K562 (cell line): ENCODE measurements around the gene FAR2. TPM values are rescaled to one million over a fixed set of nuclear protein-coding genes. Genes with fewer than 3 reads are reported as not detected.

Experiments
- ATAC-seq: fragments of 200-7000 bp; cut with Tn5 transposase; 3 replicates; pipeline ENCODE4 v1.9.1; 2020; ENCODE audit warnings: moderate library complexity
- BruUV-seq: library from RNA; stranded (reverse); fragments of 400-500 nt; replicated peaks from 2 replicates; lab custom pipeline; 2021; lab: Mats Ljungman, UMichigan
- CTCF ChIA-PET: fragments of 300-600 bp; formaldehyde crosslinking; extraction: SDS; loops from one replicate; lab custom pipeline; 2021; ENCODE audit warnings: low intra/inter-chr PET ratio; lab: Yijun Ruan, JAX
- POLR2A ChIA-PET: fragments of 300-600, 350-650 bp; sonication (Branson Sonifier 250); formaldehyde crosslinking; extraction: SDS; loops from one replicate; lab custom pipeline; 2021; ENCODE audit warnings: antibody characterized with exemption, inconsistent platforms; lab: Yijun Ruan, JAX
- DNase-seq, 4 experiments: peaks; one replicate each; pipeline versions ENCODE4 v3.0.0 to v3.0.0-alpha.2; 2011 to 2018; ENCODE audit warnings: low spot score in 3 of 4, mixed read lengths in 3 of 4; ENCODE audit errors: extremely low read depth in 1 of 4
- FAIRE-seq: peaks from 2 replicates; lab custom pipeline; 2011; peaks lifted over from hg19 to GRCh38; lab: Jason Lieb, UNC
- H2AFZ ChIP-seq: 2 replicates; pipeline ENCODE4 v1.6.0; 2011; ENCODE audit warnings: low read depth, low read length, control low read depth, inconsistent platforms
- H3K27ac ChIP-seq: fragments of 200-600 bp; 3 replicates; pipeline ENCODE4 v1.8.0; 2011; ENCODE audit warnings: low read depth, mild to moderate bottlenecking, control low read depth, inconsistent platforms, low read length, moderate library complexity, mixed read lengths; ENCODE audit errors: extremely low read depth
- H3K27me3 ChIP-seq, 2 experiments: fragments of 300-600 bp in 1 of 2; 2 replicates in 1 of 2; 3 replicates in 1 of 2; pipeline versions ENCODE4 v1.6.0 to v1.8.0; 2011; ENCODE audit warnings: inconsistent platforms in 2 of 2, low read length in 2 of 2, mild to moderate bottlenecking in 1 of 2, mixed read lengths in 1 of 2, moderate library complexity in 1 of 2; ENCODE audit not compliant: control insufficient read depth in 2 of 2, insufficient read depth in 2 of 2
- H3K36me3 ChIP-seq: fragments of 300-600 bp; 3 replicates; pipeline ENCODE4 v1.8.0; 2011; ENCODE audit warnings: mild to moderate bottlenecking, low read length, inconsistent platforms; ENCODE audit not compliant: control insufficient read depth, insufficient read depth
- H3K4me1 ChIP-seq, 2 experiments: fragments of 200-600 bp in 1 of 2; replicated peaks in 1 of 2; 2 replicates in 1 of 2; 3 replicates in 1 of 2; pipeline versions ENCODE4 v1.5.1 to v1.8.0; 2011; ENCODE audit warnings: inconsistent platforms in 2 of 2, low read length in 2 of 2, mild to moderate bottlenecking in 1 of 2, mixed read lengths in 1 of 2, moderate library complexity in 1 of 2; ENCODE audit not compliant: control insufficient read depth in 2 of 2, insufficient read depth in 2 of 2
- H3K4me2 ChIP-seq: 2 replicates; pipeline ENCODE4 v1.6.1; 2011; ENCODE audit warnings: low read length, control low read depth, inconsistent platforms, mixed read lengths; ENCODE audit not compliant: insufficient read depth
- H3K4me3 ChIP-seq: fragments of 200-600 bp; sonication (generic), shearing (Covaris generic); 2 replicates; pipeline ENCODE4 v1.5.1; 2016; ENCODE audit warnings: control low read depth, inconsistent platforms
- H3K79me2 ChIP-seq: fragments of 200-600 bp; 3 replicates; pipeline ENCODE4 v1.8.0; 2011; ENCODE audit warnings: low read length, inconsistent platforms; ENCODE audit not compliant: control insufficient read depth, insufficient read depth
- H3K9ac ChIP-seq, 2 experiments: 2 replicates each; pipeline versions ENCODE4 v1.6.0 to v1.6.1; 2011; ENCODE audit warnings: low read depth in 2 of 2, low read length in 2 of 2, control low read depth in 1 of 2, inconsistent platforms in 1 of 2, mild to moderate bottlenecking in 1 of 2, mixed read lengths in 1 of 2; ENCODE audit not compliant: insufficient read depth in 1 of 2
- H3K9me1 ChIP-seq: one replicate; pipeline ENCODE4 v1.6.0; 2011; ENCODE audit warnings: inconsistent platforms, mild to moderate bottlenecking, low read length, moderate library complexity; ENCODE audit not compliant: control insufficient read depth, insufficient read depth
- H3K9me3 ChIP-seq: replicated peaks from 2 replicates; pipeline ENCODE4 v1.5.1; 2011; ENCODE audit warnings: low read depth, low read length, inconsistent platforms; ENCODE audit not compliant: control insufficient read depth, insufficient read depth
- H4K20me1 ChIP-seq: replicated peaks from 2 replicates; pipeline ENCODE4 v1.6.1; 2011; ENCODE audit warnings: low read length, inconsistent platforms, mixed read lengths; ENCODE audit not compliant: control insufficient read depth, insufficient read depth
- ARNT ChIP-seq, 2 experiments: fragments of 450-650 bp; IDR thresholded peaks; 2 replicates each; pipeline ENCODE4 v1.6.1; 2016; ENCODE audit warnings: mild to moderate bottlenecking in 1 of 2
- ASH1L ChIP-seq: fragments of 450-650 bp; IDR thresholded peaks from 2 replicates; pipeline ENCODE4 v1.6.1; 2018; ENCODE audit warnings: borderline replicate concordance, mild to moderate bottlenecking, low read depth; ENCODE audit not compliant: partially characterized antibody
- ATF2 ChIP-seq: sonication (generic); formaldehyde crosslinking; IDR thresholded peaks from 2 replicates; pipeline ENCODE4 v1.8.1; 2022; ENCODE audit warnings: missing genetic modification reagents
- FUS ChIP-seq: fragments of 200-400 bp; formaldehyde crosslinking; optimal IDR thresholded peaks from 2 replicates; pipeline ENCODE3; 2017; ENCODE audit warnings: low read depth, low read length
- HNRNPLL ChIP-seq: fragments of 200-400 bp; formaldehyde crosslinking; IDR thresholded peaks from 2 replicates; pipeline ENCODE4 v1.6.1; 2017; ENCODE audit warnings: low read length, low read depth, mild to moderate bottlenecking; ENCODE audit not compliant: poor library complexity, severe bottlenecking
- KHSRP ChIP-seq: fragments of 450-650 bp; IDR thresholded peaks from 2 replicates; pipeline ENCODE4 v1.6.1; 2017
- NR2F6 ChIP-seq: fragments of 450-650 bp; formaldehyde crosslinking; IDR thresholded peaks from 2 replicates; pipeline ENCODE4 v1.4.0; 2020; ENCODE audit warnings: mild to moderate bottlenecking
- U2AF2 ChIP-seq: fragments of 200-400 bp; formaldehyde crosslinking; optimal IDR thresholded peaks from 2 replicates; pipeline ENCODE3; 2017; ENCODE audit warnings: low read depth, mild to moderate bottlenecking, low read length
- ZNF639 ChIP-seq, 2 experiments: fragments of 200-800 bp in 1 of 2; sonication (Bioruptor generic) in 1 of 2; sonication (generic) in 1 of 2; formaldehyde crosslinking in 1 of 2; IDR thresholded peaks in 1 of 2; conservative IDR thresholded peaks in 1 of 2; 2 replicates each; pipeline versions ENCODE4 v1.5.0 to v1.6.1; 2016 to 2020; ENCODE audit warnings: missing compliant biosample characterization in 1 of 2, missing genetic modification characterization in 1 of 2, missing genetic modification reagents in 1 of 2
- ZNF79 ChIP-seq: fragments of 250-450 bp; sonication (Bioruptor Pico); IDR thresholded peaks from 2 replicates; pipeline ENCODE4 v1.4.0; 2020; ENCODE audit warnings: low read depth, mild to moderate bottlenecking, moderate library complexity
- WGBS: fragments of 100-300 bp; shearing (Covaris generic); methylation state at CpG from one replicate; pipeline ENCODE4 v1.1.6; 2016; ENCODE audit warnings: low coverage, mixed read lengths; ENCODE audit not compliant: insufficient coverage; ENCODE audit errors: missing lambda C conversion rate; 5-methylcytosine and 5-hydroxymethylcytosine counted together
- in situ Hi-C: fragments of 300-500 bp; cut with MboI; formaldehyde crosslinking; loops from 4 replicates; pipeline ENCODE4 v1.15.0; 2018; ENCODE audit warnings: inconsistent platforms, mixed read lengths
- intact Hi-C: fragments of 100-400 bp; cut with micrococcal nuclease; formaldehyde crosslinking; loops from 2 replicates; pipeline ENCODE4 v1.14.2; 2022
- polyA plus RNA-seq, 8 experiments: library from polyadenylated mRNA; depleted of rRNA in 4 of 8; stranded (reverse) in 5 of 8; unstranded in 3 of 8; fragments of >200 nt; fragmentation: Nextera tagmentation in 2 of 8; fragmentation: Illumina TruSeq in 1 of 8; extraction: Ambion mirVana in 2 of 8; extraction: Trizol in 1 of 8; gene quantifications; 2 replicates each; pipeline versions ENCODE4 v1.2.1 to v1.2.3, GENCODE V29; 2011 to 2014; ENCODE audit warnings: inconsistent platforms in 1 of 8, missing spikeins in 1 of 8
- total RNA-seq, 7 experiments: library from RNA; depleted of rRNA in 6 of 7; stranded (reverse); fragments of >200 nt in 6 of 7; fragmentation: Illumina TruSeq in 2 of 7; extraction: Trizol in 2 of 7; gene quantifications; 2 replicates each; pipeline versions ENCODE4 v1.2.1 to v1.2.3, GENCODE V29; 2011 to 2021; ENCODE audit warnings: low replicate concordance in 1 of 7
- TF ChIP-seq, protein P1 (sequence below), 3 experiments: fragments of 200-800 bp in 1 of 3; fragments of 250-450 bp in 1 of 3; fragments of 450-650 bp in 1 of 3; sonication (Bioruptor Pico) in 1 of 3; sonication (Bioruptor generic) in 1 of 3; formaldehyde crosslinking in 1 of 3; IDR thresholded peaks; 2 replicates each; pipeline versions ENCODE4 v1.6.1 to v1.8.0; 2016 to 2022; ENCODE audit warnings: mild to moderate bottlenecking in 2 of 3, missing genetic modification characterization in 2 of 3, missing compliant biosample characterization in 1 of 3, moderate library complexity in 1 of 3

Gene FAR2
- total and polyA plus RNA-seq, 9 of the 15 experiments (the other 6 are each of a cell fraction or from before 2014, with no cell fraction given): 5.0 to 13.4 (median 8.5) TPM

DNA sequence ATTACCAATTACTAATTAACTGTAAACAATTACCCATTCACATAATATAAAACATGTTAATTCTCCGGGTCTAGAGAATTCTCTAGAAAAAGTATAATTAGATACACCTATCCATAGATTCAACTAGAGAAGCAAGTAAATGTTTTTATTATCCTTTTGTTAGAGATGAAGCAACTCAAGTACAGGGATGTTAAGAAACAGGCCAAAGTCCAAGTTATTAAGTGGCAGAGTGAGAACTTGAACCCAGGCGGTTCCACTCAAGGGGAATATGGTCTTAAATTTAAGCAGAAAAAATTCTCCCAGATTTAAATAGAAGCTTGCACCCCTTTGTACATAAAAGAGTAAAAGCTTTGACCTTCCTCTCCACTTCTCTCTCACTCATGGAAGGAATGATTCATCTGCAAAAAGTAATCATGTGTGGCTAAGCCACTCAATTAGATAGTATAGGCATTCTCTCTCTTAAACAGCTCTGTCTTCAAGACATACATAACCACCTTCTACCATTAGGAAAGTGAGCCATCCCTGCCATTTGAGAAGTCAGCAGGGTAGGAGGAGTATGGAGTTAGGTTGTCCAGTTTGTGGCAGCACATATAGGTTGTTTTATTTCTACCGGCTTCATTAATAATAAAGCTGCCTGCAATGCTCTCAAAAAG is 197.8 kb downstream of the FAR2 start:
- intact Hi-C loops: no loop called here
- ATAC-seq: no peak
- no peaks in the 10 kb centered on the region for H3K9me3 ChIP-seq
- no peak for DNase-seq
- H3K4me2 ChIP-seq: no peak overlapping the region
- in situ Hi-C loops: no loop called here
- H3K36me3 ChIP-seq: peaks cover 75% of the 10 kb centered on the region
- no peaks in the 10 kb centered on the region for H3K9me1 ChIP-seq
- WGBS: 98% methylated on average over 3 of the region's 3 CpGs
- H4K20me1 ChIP-seq: no peaks in the 10 kb centered on the region
- ChIA-PET POLR2A (interaction anchor here (0.9 kb wide), 1 partner anchor 9 kb away, joined by 6 read pairs; no protein-coding TSS in a partner anchor), CTCF (no interaction called here)
- no peak overlapping the region for H3K4me3 ChIP-seq
- no peak overlapping the region for H3K9ac ChIP-seq
- no peaks in the 10 kb centered on the region for H3K79me2 ChIP-seq
- H3K27me3 ChIP-seq: no peaks in the 10 kb centered on the region
- no TSS peak for BruUV-seq
- no peak overlapping the region for H2AFZ ChIP-seq
- H3K27ac ChIP-seq: no peak overlapping the region
- no peaks in the 10 kb centered on the region for H3K4me1 ChIP-seq
- no peak for FAIRE-seq
- TF ChIP-seq ZNF79 (CRISPR knock-in tag): no peak
- TF ChIP-seq NR2F6 (CRISPR knock-in tag): no peak
- TF ChIP-seq ASH1L: no peak
- TF ChIP-seq FUS: no peak
- TF ChIP-seq U2AF2: no peak
- no peak for TF ChIP-seq KHSRP
- TF ChIP-seq, protein P1, sequence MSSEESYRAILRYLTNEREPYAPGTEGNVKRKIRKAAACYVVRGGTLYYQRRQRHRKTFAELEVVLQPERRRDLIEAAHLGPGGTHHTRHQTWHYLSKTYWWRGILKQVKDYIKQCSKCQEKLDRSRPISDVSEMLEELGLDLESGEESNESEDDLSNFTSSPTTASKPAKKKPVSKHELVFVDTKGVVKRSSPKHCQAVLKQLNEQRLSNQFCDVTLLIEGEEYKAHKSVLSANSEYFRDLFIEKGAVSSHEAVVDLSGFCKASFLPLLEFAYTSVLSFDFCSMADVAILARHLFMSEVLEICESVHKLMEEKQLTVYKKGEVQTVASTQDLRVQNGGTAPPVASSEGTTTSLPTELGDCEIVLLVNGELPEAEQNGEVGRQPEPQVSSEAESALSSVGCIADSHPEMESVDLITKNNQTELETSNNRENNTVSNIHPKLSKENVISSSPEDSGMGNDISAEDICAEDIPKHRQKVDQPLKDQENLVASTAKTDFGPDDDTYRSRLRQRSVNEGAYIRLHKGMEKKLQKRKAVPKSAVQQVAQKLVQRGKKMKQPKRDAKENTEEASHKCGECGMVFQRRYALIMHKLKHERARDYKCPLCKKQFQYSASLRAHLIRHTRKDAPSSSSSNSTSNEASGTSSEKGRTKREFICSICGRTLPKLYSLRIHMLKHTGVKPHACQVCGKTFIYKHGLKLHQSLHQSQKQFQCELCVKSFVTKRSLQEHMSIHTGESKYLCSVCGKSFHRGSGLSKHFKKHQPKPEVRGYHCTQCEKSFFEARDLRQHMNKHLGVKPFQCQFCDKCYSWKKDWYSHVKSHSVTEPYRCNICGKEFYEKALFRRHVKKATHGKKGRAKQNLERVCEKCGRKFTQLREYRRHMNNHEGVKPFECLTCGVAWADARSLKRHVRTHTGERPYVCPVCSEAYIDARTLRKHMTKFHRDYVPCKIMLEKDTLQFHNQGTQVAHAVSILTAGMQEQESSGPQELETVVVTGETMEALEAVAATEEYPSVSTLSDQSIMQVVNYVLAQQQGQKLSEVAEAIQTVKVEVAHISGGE (CRISPR knock-in tag; IDR thresholded peaks at IDR 0.05): no peak
- TF ChIP-seq ZNF639 (CRISPR knock-in tag; conservative IDR thresholded peaks at IDR 0.05 in 1 of 2, IDR thresholded peaks at IDR 0.05 in 1 of 2): no peak
- no peak for TF ChIP-seq ARNT (IDR thresholded peaks at IDR 0.05)
- TF ChIP-seq HNRNPLL: no peak
- TF ChIP-seq ATF2 (CRISPR knock-in tag): no peak
